ENCODE measurements around the gene SYT5.
"Not testable (repeated sequence)": the region's sequence is repeated elsewhere in the genome, so short reads cannot be mapped to it uniquely, and the experiment has no call there.

DNA sequence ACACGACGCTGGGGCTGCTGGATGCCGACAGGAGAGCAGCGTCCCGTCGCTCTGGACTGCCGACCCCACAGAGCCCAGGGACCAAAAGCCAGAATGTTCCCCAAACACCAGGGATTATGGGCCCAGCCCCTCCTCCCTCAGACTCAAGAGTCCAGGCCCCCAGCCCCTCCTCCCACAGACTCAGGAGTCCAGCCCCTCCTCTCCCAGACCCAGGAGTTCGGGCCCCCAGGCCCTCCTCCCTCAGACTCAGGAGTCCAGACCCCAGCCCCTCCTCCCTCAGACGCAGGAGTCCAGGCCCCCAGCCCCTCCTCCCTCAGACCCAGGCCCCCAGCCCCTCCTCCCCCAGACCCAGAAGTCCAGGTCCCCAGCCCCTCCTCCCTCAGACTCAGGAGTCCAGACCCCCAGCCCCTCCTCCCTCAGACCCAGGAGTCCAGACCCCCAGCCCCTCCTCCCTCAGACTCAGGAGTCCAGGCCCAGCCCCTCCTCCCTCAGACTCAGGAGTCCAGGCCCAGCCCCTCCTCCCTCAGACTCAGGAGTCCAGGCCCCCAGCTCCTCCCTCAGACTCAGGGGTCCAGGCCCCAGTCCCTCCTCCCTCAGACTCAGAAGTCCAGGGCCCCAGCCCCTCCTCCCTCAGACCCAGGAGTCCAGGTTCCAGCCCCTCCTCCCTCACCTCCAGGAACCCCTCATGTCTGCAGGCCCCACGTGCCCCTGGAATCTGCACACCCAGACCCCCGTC is 44.8 kb upstream of the SYT5 start:
- TF ChIP-seq EZH2phosphoT487 (IDR thresholded peaks at IDR 0.05; ENCODE audit: insufficient read depth, low read depth); EZH2 (IDR thresholded peaks at IDR 0.05; ENCODE audit: insufficient read depth, poor library complexity, severe bottlenecking): not testable (repeated sequence)

Measured in GM23248 (cell line).